ENCODE results near the gene SCGB1D1.

GRCh38 chr11:62221498-62221897 is 31.5 kb downstream of the SCGB1D1 start:
- no peak for TF ChIP-seq MEF2A (IDR thresholded peaks at IDR 0.05; ENCODE audit: borderline replicate concordance, low read depth)
- no peak for TF ChIP-seq MXI1 (IDR thresholded peaks at IDR 0.05; ENCODE audit: low read depth, low read length)
- no peak for TF ChIP-seq CTCF (IDR thresholded peaks at IDR 0.05)
- no peak for TF ChIP-seq CHD2 (IDR thresholded peaks at IDR 0.05; ENCODE audit: low read length, partially characterized antibody)
- no peak for TF ChIP-seq NRF1 (IDR thresholded peaks at IDR 0.05; ENCODE audit: low read depth, low read length)
- no peak for TF ChIP-seq TAF1 (IDR thresholded peaks at IDR 0.05; ENCODE audit: borderline replicate concordance, low read depth, low read length)
- TF ChIP-seq SMC3 (IDR thresholded peaks at IDR 0.05; ENCODE audit: low read depth, low read length) = no peak
- TF ChIP-seq NFIC (IDR thresholded peaks at IDR 0.05; ENCODE audit: borderline replicate concordance) = no peak
- no peak for TF ChIP-seq JUND (IDR thresholded peaks at IDR 0.05)
- TF ChIP-seq RCOR1 (IDR thresholded peaks at IDR 0.05; ENCODE audit: low read length) = no peak
- TF ChIP-seq MAX (IDR thresholded peaks at IDR 0.05; ENCODE audit: low read depth) = no peak
- no peak for TF ChIP-seq RAD21 (IDR thresholded peaks at IDR 0.05; ENCODE audit: low read length)
- TF ChIP-seq YY1 (IDR thresholded peaks at IDR 0.05; ENCODE audit: low read depth) = no peak
